Measurements from ENCODE around the gene TAB2. TPM values are rescaled to one million over a fixed set of nuclear protein-coding genes. Genes with fewer than 3 reads are reported as not detected.

The TAB2 gene
- total RNA-seq, 1 experiment from 2014 or later = 52.2 TPM

DNA sequence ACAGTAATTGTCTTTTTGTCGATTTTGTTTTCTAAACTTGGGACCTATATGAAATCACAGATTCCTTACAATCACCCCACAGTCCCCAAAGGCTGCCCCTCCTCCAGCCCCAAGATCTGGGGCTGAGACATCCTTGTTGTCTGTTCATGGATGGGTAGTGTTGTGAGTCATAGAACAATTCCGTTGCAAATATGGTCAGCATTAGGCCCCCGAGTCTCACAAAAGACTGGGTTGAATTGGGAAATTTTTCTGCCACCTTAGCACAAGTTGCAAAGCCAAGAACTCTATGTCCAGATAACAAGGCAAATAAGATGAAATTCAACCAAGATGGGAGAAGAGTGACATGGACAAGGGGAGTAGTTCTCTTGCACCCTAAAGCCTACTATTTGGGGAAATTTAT is 10.5 kb upstream of the TAB2 start:
- Histone ChIP-seq H3K27ac (ENCODE audit: low read depth, low read length, poor library complexity, severe bottlenecking) (no peak overlapping the region), H3K9me3 (ENCODE audit: low read depth, low read length, poor library complexity, severe bottlenecking) (no peaks in the 10 kb centered on the region), H3K27me3 (replicated peaks; ENCODE audit: insufficient read depth, low read depth, low read length, poor library complexity) (no peaks in the 10 kb centered on the region), H3K36me3 (ENCODE audit: insufficient read depth, low read length, poor library complexity, severe bottlenecking) (no peaks in the 10 kb centered on the region), H3K4me1 (ENCODE audit: insufficient read depth, low read length, poor library complexity, severe bottlenecking) (no peaks in the 10 kb centered on the region), H3K4me3 (ENCODE audit: low read depth, low read length, poor library complexity, severe bottlenecking) (no peak overlapping the region)
- BruUV-seq (replicated peaks) = no TSS peak
- TF ChIP-seq EZH2 (IDR thresholded peaks at IDR 0.05; ENCODE audit: borderline replicate concordance, low read depth, low read length, poor library complexity, severe bottlenecking) = no peak
- TF ChIP-seq, protein P1, sequence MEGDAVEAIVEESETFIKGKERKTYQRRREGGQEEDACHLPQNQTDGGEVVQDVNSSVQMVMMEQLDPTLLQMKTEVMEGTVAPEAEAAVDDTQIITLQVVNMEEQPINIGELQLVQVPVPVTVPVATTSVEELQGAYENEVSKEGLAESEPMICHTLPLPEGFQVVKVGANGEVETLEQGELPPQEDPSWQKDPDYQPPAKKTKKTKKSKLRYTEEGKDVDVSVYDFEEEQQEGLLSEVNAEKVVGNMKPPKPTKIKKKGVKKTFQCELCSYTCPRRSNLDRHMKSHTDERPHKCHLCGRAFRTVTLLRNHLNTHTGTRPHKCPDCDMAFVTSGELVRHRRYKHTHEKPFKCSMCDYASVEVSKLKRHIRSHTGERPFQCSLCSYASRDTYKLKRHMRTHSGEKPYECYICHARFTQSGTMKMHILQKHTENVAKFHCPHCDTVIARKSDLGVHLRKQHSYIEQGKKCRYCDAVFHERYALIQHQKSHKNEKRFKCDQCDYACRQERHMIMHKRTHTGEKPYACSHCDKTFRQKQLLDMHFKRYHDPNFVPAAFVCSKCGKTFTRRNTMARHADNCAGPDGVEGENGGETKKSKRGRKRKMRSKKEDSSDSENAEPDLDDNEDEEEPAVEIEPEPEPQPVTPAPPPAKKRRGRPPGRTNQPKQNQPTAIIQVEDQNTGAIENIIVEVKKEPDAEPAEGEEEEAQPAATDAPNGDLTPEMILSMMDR (conservative IDR thresholded peaks at IDR 0.05; ENCODE audit: low read depth, low read length) = no peak
- ChIA-PET POLR2A (ENCODE audit: low non-redundant PET) (no interaction called here), CTCF (no interaction called here)
- DNase-seq (ENCODE audit: low spot score) = no peak
- intact Hi-C loops (cut with micrococcal nuclease; ENCODE audit: unreplicated experiment) = no loop called here

DNA sequence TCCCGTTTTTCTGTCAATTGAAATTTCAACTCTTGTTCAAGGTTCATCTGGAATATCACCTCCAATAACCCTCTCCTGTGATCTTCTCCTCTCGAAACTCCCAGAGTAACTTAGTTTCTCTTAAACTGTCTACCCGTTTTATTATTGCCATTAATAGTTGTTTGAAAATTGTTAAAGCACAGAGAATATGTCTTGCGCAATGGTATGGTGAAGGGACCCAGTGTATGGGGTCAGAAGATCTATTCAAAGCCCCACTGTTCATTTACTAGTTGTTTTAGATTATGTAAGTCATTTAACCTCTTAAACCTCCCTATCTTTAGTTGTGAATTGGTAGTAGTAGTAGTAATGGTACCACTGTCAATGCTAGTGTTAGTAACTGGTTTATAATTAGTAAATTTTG is 6.2 kb upstream of the TAB2 start:
- no peaks in the 10 kb centered on the region for H3K36me3 ChIP-seq (ENCODE audit: insufficient read depth, low read length, poor library complexity, severe bottlenecking)
- BruUV-seq (replicated peaks) = no TSS peak
- intact Hi-C loops (cut with micrococcal nuclease; ENCODE audit: unreplicated experiment) = no loop called here
- peaks cover 4% of the 10 kb centered on the region for H3K27me3 ChIP-seq (replicated peaks; ENCODE audit: insufficient read depth, low read depth, low read length, poor library complexity)
- POLR2A ChIA-PET (ENCODE audit: low non-redundant PET) = no interaction called here
- no peak for DNase-seq (ENCODE audit: low spot score)
- H3K4me3 ChIP-seq (ENCODE audit: low read depth, low read length, poor library complexity, severe bottlenecking) = no peak overlapping the region
- CTCF ChIA-PET = no interaction called here
- H3K27ac ChIP-seq (ENCODE audit: low read depth, low read length, poor library complexity, severe bottlenecking) = no peak overlapping the region
- H3K4me1 ChIP-seq (ENCODE audit: insufficient read depth, low read length, poor library complexity, severe bottlenecking) = peaks cover 5% of the 10 kb centered on the region
- TF ChIP-seq, protein P1 (conservative IDR thresholded peaks at IDR 0.05; ENCODE audit: low read depth, low read length) = no peak
- TF ChIP-seq EZH2 (IDR thresholded peaks at IDR 0.05; ENCODE audit: borderline replicate concordance, low read depth, low read length, poor library complexity, severe bottlenecking) = no peak
- no peaks in the 10 kb centered on the region for H3K9me3 ChIP-seq (ENCODE audit: low read depth, low read length, poor library complexity, severe bottlenecking)

DNA sequence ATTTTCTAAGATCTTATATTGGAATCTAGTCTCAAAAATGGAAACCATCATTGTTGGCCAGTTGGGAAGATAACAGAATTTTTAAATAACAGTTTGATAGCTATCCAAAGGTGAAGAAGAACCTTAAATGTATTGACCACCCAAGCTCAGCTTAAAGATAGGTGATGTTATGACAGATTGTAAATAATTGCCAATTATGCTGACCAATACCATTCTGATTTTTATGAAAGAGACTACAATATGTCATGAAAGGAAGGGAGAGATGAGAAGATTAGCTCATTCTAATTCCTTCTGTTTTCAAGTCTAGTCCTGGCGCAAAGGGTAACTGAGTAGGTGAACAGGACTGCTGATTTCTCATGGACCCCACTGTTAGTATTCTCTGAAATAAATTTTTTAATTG is 5.7 kb upstream of the TAB2 start:
- CTCF ChIA-PET = no interaction called here
- peaks cover 7% of the 10 kb centered on the region for H3K4me1 ChIP-seq (ENCODE audit: insufficient read depth, low read length, poor library complexity, severe bottlenecking)
- peaks cover 4% of the 10 kb centered on the region for H3K27me3 ChIP-seq (replicated peaks; ENCODE audit: insufficient read depth, low read depth, low read length, poor library complexity)
- BruUV-seq (replicated peaks) = no TSS peak
- H3K36me3 ChIP-seq (ENCODE audit: insufficient read depth, low read length, poor library complexity, severe bottlenecking) = no peaks in the 10 kb centered on the region
- TF ChIP-seq, protein P1 (conservative IDR thresholded peaks at IDR 0.05; ENCODE audit: low read depth, low read length) = no peak
- TF ChIP-seq EZH2 (IDR thresholded peaks at IDR 0.05; ENCODE audit: borderline replicate concordance, low read depth, low read length, poor library complexity, severe bottlenecking) = no peak
- POLR2A ChIA-PET (ENCODE audit: low non-redundant PET) = no interaction called here
- intact Hi-C loops (cut with micrococcal nuclease; ENCODE audit: unreplicated experiment) = no loop called here
- DNase-seq (ENCODE audit: low spot score) = no peak
- H3K27ac ChIP-seq (ENCODE audit: low read depth, low read length, poor library complexity, severe bottlenecking) = no peak overlapping the region
- H3K9me3 ChIP-seq (ENCODE audit: low read depth, low read length, poor library complexity, severe bottlenecking) = no peaks in the 10 kb centered on the region
- no peak overlapping the region for H3K4me3 ChIP-seq (ENCODE audit: low read depth, low read length, poor library complexity, severe bottlenecking)

Data from A673 (cell line).